ENCODE results near the gene SLAMF1.

GRCh38 chr1:160620942-160621632 is 25.8 kb downstream of the SLAMF1 start:
- TF ChIP-seq POLR2A (IDR thresholded peaks at IDR 0.05) (no peak), CTCF (IDR thresholded peaks at IDR 0.05) (no peak)

All from thyroid gland (tissue), 4 donors.